ENCODE results near the gene MFSD8.
A peak's percentile ranks its signal among the peaks of the same experiment; 100 is the strongest.
"Not testable (repeated sequence)": the region's sequence is repeated elsewhere in the genome, so short reads cannot be mapped to it uniquely, and the experiment has no call there.

The MFSD8 gene

GRCh38 chr4:127931836-127932235 is 33.1 kb downstream of the MFSD8 start:
- not testable (repeated sequence) for DNase-seq

GRCh38 chr4:127930175-127930574 is 34.8 kb downstream of the MFSD8 start:
- DNase-seq, result no peak

GRCh38 chr4:127925720-127926119 is 39.3 kb downstream of the MFSD8 start:
- DNase-seq, result not testable (repeated sequence)

- DNase-seq, result no peak
These were observed 42.7 kb downstream of the MFSD8 start for GRCh38 chr4:127922226-127922625.

GRCh38 chr4:127920521-127920920 is 44.5 kb downstream of the MFSD8 start:
- no peak for DNase-seq

- DNase-seq, result no peak
These were observed 47.8 kb downstream of the MFSD8 start for GRCh38 chr4:127917151-127917550.

GRCh38 chr4:127916512-127916911 is 48.5 kb downstream of the MFSD8 start:
- DNase-seq, result no peak

GRCh38 chr4:127905029-127905428 is 59.9 kb downstream of the MFSD8 start:
- DNase-seq, result no peak

- DNase-seq, result not testable (repeated sequence)
These were observed 65.3 kb downstream of the MFSD8 start for GRCh38 chr4:127899682-127900081.

- no peak for DNase-seq
These were observed 68.4 kb downstream of the MFSD8 start for GRCh38 chr4:127896528-127896927.

GRCh38 chr4:127896069-127896468 is 68.9 kb downstream of the MFSD8 start:
- DNase-seq, result no peak

- DNase-seq, result no peak
These were observed 75.1 kb downstream of the MFSD8 start for GRCh38 chr4:127889903-127890302.

GRCh38 chr4:127888559-127888958 is 76.4 kb downstream of the MFSD8 start:
- no peak for DNase-seq

- DNase-seq, result no peak
These were observed 83.5 kb downstream of the MFSD8 start for GRCh38 chr4:127881563-127881864.

- DNase-seq, result peak; percentile 99
These were observed 84.0 kb downstream of the MFSD8 start, which contains the start of gene PLK4 for GRCh38 chr4:127880763-127881562. TSS of gene PLK4 (plus strand) at chr4:127880893. CDS start at chr4:127881135, 242 bp downstream.

GRCh38 chr4:127875791-127876190 is 89.2 kb downstream of the MFSD8 start:
- DNase-seq, result no peak

GRCh38 chr4:127870688-127871087 is 94.3 kb downstream of the MFSD8 start:
- no peak for DNase-seq

GRCh38 chr4:127870281-127870680 is 94.7 kb downstream of the MFSD8 start:
- no peak for DNase-seq

- no peak for DNase-seq
These were observed 96.8 kb downstream of the MFSD8 start for GRCh38 chr4:127868196-127868595.

All from eye (tissue), 1 donor.